Measurements from ENCODE around the gene IGLL1.

The IGLL1 gene

DNA sequence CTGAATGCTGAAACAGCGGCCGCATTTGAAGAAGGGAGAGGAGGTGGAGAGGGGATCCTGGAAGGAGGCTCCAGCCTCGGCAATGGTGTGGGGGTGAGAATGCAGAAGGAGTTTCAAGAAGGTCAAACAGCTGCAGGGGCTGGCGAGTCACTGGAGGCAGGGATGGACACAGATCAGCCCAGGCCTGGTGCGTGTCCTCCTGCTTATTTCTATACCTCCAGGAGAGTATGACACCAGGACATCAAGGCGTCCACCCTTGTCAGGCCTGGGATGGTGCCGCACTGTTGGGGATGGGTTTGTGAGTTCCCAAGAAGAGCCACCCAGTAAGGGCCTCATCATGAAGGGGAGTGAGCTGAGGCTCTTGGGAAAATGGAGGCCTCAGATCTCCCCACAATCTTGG, 23.1 kb downstream of the IGLL1 start:
- no peaks in the 10 kb centered on the region for H3K4me1 ChIP-seq (ENCODE audit: insufficient read depth, low read length)
- H3K9ac ChIP-seq (ENCODE audit: low read length) = no peak overlapping the region
- H3K27me3 ChIP-seq (ENCODE audit: control insufficient read depth in 1 of 2, insufficient read depth in 2 of 2, low read length in 2 of 2) = peaks cover 0 to 14% of the 10 kb centered on the region in 2 donors
- H3K27ac ChIP-seq (ENCODE audit: low read depth, low read length) = no peak overlapping the region
- no peaks in the 10 kb centered on the region for H3K9me3 ChIP-seq (ENCODE audit: low read length)
- H3K36me3 ChIP-seq (ENCODE audit: insufficient read depth, low read length) = no peaks in the 10 kb centered on the region
- no peak overlapping the region for H3K4me3 ChIP-seq (ENCODE audit: low read depth in 1 of 2, low read length in 2 of 2)

DNA sequence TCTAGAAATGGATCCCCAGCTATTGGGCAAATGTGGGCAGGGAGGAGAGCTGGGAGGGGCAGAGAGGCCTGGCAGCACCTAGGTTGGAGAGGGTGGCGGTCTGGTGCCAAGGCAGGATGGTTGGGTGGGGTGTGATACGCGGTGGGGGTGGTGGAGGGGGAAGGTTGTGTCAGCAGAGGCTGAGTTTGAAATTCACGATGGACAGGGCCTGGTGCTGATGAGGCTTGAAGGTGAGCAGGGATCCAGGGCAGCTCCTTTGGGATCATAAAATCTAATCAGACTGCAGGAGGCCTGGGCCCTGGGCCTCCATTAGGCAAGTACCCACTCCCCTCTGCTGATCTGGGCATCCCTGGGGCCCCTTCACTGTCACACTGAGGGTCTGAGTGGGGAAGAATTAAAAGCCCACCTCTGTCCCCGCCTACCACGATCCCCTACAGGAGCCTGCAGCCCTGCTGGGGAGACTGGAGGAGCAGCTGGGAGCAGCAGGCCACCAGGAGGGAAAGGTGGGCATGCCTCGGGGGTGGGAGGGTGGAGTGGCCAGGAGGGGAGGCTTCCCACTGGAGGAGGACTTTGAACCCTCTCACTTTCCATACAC, 24.0 kb downstream of the IGLL1 start:
- Histone ChIP-seq H3K27me3 (ENCODE audit: control insufficient read depth in 1 of 2, insufficient read depth in 2 of 2, low read length in 2 of 2) (peaks cover 0 to 11% of the 10 kb centered on the region in 2 donors), H3K36me3 (ENCODE audit: insufficient read depth, low read length) (no peaks in the 10 kb centered on the region)

DNA sequence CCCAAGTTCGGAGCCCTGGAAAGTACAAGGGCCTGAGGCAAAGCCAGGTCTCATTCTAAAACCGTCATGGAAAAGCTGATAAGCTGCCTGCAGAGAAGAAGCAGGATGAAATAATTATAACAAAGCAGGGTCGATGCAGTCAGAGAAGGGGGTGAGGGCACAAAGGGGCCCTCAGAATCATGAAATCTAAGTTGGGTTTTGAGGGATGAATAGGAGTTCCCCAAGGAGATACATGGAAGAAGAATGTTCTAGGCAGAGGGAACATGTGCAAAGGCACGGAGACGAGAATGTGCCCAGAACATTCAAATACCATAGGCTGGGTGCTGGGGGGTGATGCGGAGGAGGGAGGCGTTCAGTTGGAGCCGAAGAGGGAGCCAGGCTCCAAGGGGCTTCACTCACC, 25.0 kb downstream of the IGLL1 start:
- Histone ChIP-seq H3K4me3 (ENCODE audit: low read depth in 1 of 2, low read length in 2 of 2) (no peak overlapping the region), H3K36me3 (ENCODE audit: insufficient read depth, low read length) (no peaks in the 10 kb centered on the region), H3K4me1 (ENCODE audit: insufficient read depth, low read length) (no peaks in the 10 kb centered on the region), H3K9me3 (ENCODE audit: low read length) (no peaks in the 10 kb centered on the region), H3K9ac (ENCODE audit: low read length) (no peak overlapping the region), H3K27me3 (ENCODE audit: control insufficient read depth in 1 of 2, insufficient read depth in 2 of 2, low read length in 2 of 2) (peaks cover 0 to 9% of the 10 kb centered on the region in 2 donors), H3K27ac (ENCODE audit: low read depth, low read length) (no peak overlapping the region)

More for the DNA sequence above, 24.0 kb downstream of the IGLL1 start:
- no peak overlapping the region for H3K9ac ChIP-seq (ENCODE audit: low read length)
- no peak overlapping the region for H3K27ac ChIP-seq (ENCODE audit: low read depth, low read length)
- no peak overlapping the region for H3K4me3 ChIP-seq (ENCODE audit: low read depth in 1 of 2, low read length in 2 of 2)
- no peaks in the 10 kb centered on the region for H3K9me3 ChIP-seq (ENCODE audit: low read length)
- no peaks in the 10 kb centered on the region for H3K4me1 ChIP-seq (ENCODE audit: insufficient read depth, low read length)

DNA sequence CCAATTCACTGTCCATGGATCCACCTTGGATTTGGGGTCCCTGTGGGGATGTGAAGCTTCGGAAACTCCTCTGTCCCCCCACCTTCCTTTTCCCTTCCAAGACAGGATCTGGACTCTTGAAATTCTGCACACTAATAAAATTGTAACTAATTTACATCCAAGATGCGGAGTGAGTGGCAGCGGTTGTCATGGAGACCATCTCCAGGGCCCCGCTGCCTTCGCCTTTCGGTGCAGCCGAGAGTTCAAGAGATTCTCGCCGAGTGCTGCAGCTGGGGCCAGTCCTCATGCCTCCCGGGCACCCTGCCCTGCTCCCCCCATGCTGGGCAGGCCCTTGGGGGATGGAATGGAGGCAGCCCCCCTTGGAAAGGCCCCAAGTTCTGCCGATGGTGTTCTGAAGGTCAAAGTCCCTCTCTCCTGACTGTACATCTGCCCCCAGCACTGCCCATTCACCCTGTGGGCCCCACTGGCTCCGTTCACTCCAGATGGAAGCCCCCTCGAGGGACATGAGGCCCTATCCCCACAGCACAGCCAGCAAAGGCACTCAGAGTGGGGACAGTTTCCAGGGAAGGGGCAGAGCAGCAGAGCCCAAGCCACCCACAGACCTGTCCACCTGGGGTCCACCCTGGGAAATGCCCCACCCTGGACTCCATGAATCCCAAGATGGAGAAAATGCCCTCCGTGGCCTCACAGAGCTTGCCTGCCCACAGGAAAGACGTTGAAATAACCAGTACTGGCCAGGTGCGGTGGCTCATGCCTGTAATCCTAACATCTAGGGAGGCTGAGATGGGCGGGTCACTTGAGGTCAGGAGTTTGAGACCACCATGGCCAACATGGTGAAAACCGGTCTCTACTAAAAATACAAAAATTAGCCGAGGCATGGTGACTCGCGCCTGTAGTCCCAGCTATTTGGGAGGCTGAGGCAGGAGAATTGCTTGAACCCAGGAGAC, 25.9 kb downstream of the IGLL1 start:
- H3K27me3 ChIP-seq (ENCODE audit: control insufficient read depth in 1 of 2, insufficient read depth in 2 of 2, low read length in 2 of 2) = peaks cover 0 to 9% of the 10 kb centered on the region in 2 donors
- H3K9me3 ChIP-seq (ENCODE audit: low read length) = no peaks in the 10 kb centered on the region

DNA sequence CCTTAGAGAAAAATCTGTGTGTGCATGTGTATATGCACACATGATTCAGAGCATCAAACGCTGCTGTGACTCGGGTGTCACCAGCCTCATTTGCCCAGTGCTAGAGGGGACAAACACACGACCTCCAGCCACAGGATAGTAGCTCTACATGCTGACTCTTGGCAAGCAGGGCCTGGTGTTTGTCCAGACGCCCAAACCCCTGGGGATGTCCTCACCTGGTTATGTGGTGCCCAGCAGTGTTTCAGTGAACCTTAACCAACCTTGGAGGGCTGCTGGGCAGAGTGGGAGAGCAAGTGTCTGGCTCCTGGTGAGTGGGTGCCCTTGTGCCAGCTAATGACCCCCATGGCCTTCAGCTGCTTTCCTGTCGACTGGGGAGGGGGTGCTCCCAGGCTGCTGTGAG, 26.7 kb downstream of the IGLL1 start:
- Histone ChIP-seq H3K4me3 (ENCODE audit: low read depth in 1 of 2, low read length in 2 of 2) (no peak overlapping the region), H3K4me1 (ENCODE audit: insufficient read depth, low read length) (no peaks in the 10 kb centered on the region), H3K9ac (ENCODE audit: low read length) (no peak overlapping the region), H3K27me3 (ENCODE audit: control insufficient read depth in 1 of 2, insufficient read depth in 2 of 2, low read length in 2 of 2) (peaks cover 0 to 9% of the 10 kb centered on the region in 2 donors), H3K9me3 (ENCODE audit: low read length) (no peaks in the 10 kb centered on the region), H3K36me3 (ENCODE audit: insufficient read depth, low read length) (no peaks in the 10 kb centered on the region), H3K27ac (ENCODE audit: low read depth, low read length) (no peak overlapping the region)

More for the DNA sequence above, 25.9 kb downstream of the IGLL1 start:
- Histone ChIP-seq H3K9ac (ENCODE audit: low read length) (no peak overlapping the region), H3K4me1 (ENCODE audit: insufficient read depth, low read length) (no peaks in the 10 kb centered on the region), H3K4me3 (ENCODE audit: low read depth in 1 of 2, low read length in 2 of 2) (no peak overlapping the region), H3K27ac (ENCODE audit: low read depth, low read length) (no peak overlapping the region), H3K36me3 (ENCODE audit: insufficient read depth, low read length) (no peaks in the 10 kb centered on the region)

DNA sequence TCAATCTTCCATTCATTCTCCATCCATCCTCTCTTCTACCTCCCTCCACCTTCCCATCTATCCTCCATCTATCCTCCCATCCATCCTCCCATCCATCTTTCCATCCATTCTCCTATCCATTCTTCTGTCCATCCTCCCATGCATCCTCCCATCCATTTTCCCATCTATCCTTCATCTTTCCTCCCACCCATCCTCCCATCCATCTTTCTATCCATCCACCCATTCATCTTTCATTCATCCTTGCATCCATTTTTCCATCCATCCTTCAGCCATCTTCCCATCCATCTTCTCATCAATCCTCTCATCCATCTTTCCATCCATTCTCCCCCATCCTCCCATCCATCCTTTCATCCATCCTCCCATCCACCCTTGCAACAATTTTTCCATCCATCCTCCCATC, 27.5 kb downstream of the IGLL1 start:
- no peak overlapping the region for H3K27ac ChIP-seq (ENCODE audit: low read depth, low read length)
- no peaks in the 10 kb centered on the region for H3K9me3 ChIP-seq (ENCODE audit: low read length)
- no peak overlapping the region for H3K4me3 ChIP-seq (ENCODE audit: low read depth in 1 of 2, low read length in 2 of 2)
- peaks cover 0 to 9% of the 10 kb centered on the region in 2 donors for H3K27me3 ChIP-seq (ENCODE audit: control insufficient read depth in 1 of 2, insufficient read depth in 2 of 2, low read length in 2 of 2)
- H3K4me1 ChIP-seq (ENCODE audit: insufficient read depth, low read length) = no peaks in the 10 kb centered on the region
- H3K9ac ChIP-seq (ENCODE audit: low read length) = no peak overlapping the region
- H3K36me3 ChIP-seq (ENCODE audit: insufficient read depth, low read length) = no peaks in the 10 kb centered on the region

DNA sequence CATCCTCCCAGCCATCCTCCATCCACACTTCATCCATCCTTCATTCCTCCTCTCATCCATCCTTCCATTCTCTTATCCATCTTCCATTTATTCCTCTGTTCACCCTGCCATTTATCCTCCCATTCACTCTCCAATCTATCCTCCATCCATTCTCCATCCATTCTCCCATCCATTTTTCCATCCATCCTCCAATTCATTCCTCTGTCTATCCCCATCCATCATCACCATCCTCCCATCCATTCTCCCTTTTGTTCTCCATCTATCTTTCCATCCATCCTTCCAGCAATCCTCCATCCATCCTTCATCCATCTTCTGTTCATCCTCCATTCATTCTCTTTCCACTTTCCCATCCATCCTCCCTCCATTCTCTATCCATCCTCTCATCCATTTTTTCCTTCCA, 28.7 kb downstream of the IGLL1 start:
- no peaks in the 10 kb centered on the region for H3K9me3 ChIP-seq (ENCODE audit: low read length)
- H3K27me3 ChIP-seq (ENCODE audit: control insufficient read depth in 1 of 2, insufficient read depth in 2 of 2, low read length in 2 of 2) = peaks cover 0 to 5% of the 10 kb centered on the region in 2 donors
- no peak overlapping the region for H3K4me3 ChIP-seq (ENCODE audit: low read depth in 1 of 2, low read length in 2 of 2)
- no peaks in the 10 kb centered on the region for H3K36me3 ChIP-seq (ENCODE audit: insufficient read depth, low read length)
- H3K27ac ChIP-seq (ENCODE audit: low read depth, low read length) = no peak overlapping the region
- H3K4me1 ChIP-seq (ENCODE audit: insufficient read depth, low read length) = no peaks in the 10 kb centered on the region
- H3K9ac ChIP-seq (ENCODE audit: low read length) = no peak overlapping the region

DNA sequence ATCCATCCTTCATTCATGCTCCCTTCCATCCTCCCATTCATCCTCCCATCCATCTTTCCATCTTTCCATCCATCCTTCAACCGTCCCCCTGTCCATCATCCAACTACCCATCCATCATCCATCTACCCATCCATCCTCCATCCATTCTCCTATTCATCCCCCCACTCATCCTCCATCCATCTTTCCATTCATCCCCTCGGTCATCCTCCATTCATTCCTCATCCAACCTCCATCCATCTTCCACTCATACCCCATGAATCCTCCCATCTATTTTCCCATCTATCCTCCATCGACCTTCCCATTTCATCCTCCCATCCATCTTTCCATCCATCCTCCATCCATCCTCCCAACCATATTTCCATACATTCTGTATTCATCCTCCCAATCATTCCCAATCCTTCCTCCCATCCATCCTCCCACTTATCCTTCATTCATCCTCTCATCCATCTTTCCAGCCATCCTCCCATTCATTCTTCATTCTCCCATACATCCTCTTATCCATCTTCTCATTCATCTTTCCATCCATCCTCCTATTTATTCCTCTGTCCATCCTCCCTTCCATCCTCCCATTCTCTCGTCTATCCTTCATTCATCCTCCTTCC, 29.9 kb downstream of the IGLL1 start:
- H3K36me3 ChIP-seq (ENCODE audit: insufficient read depth, low read length) = no peaks in the 10 kb centered on the region
- no peaks in the 10 kb centered on the region for H3K9me3 ChIP-seq (ENCODE audit: low read length)
- no peaks in the 10 kb centered on the region for H3K27me3 ChIP-seq (ENCODE audit: control insufficient read depth in 1 of 2, insufficient read depth in 2 of 2, low read length in 2 of 2)
- no peak overlapping the region for H3K27ac ChIP-seq (ENCODE audit: low read depth, low read length)
- no peak overlapping the region for H3K9ac ChIP-seq (ENCODE audit: low read length)
- no peak overlapping the region for H3K4me3 ChIP-seq (ENCODE audit: low read depth in 1 of 2, low read length in 2 of 2)
- H3K4me1 ChIP-seq (ENCODE audit: insufficient read depth, low read length) = no peaks in the 10 kb centered on the region

DNA sequence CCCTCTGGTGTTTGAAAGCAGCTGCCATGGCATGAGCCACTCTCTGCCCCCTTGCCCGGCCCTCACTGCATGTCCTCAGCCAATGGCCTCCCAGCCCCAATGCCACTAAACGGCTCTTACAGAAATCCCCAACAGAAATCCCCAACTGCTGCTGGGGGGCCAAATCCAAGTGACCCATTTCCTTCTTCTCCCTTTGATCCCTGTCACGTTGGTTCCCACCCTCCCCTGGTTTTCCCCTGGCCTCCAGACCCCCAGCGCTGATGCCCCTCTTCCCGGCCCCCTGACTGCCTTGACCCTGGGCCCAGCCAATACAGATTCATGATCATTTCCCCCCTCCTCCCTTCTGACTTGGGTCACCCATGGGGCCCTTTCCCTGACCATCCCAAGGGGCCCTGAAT, 30.9 kb downstream of the IGLL1 start:
- H3K27ac ChIP-seq (ENCODE audit: low read depth, low read length) = no peak overlapping the region
- no peaks in the 10 kb centered on the region for H3K9me3 ChIP-seq (ENCODE audit: low read length)
- H3K36me3 ChIP-seq (ENCODE audit: insufficient read depth, low read length) = no peaks in the 10 kb centered on the region
- no peaks in the 10 kb centered on the region for H3K4me1 ChIP-seq (ENCODE audit: insufficient read depth, low read length)
- no peaks in the 10 kb centered on the region for H3K27me3 ChIP-seq (ENCODE audit: control insufficient read depth in 1 of 2, insufficient read depth in 2 of 2, low read length in 2 of 2)
- no peak overlapping the region for H3K9ac ChIP-seq (ENCODE audit: low read length)
- no peak overlapping the region for H3K4me3 ChIP-seq (ENCODE audit: low read depth in 1 of 2, low read length in 2 of 2)

DNA sequence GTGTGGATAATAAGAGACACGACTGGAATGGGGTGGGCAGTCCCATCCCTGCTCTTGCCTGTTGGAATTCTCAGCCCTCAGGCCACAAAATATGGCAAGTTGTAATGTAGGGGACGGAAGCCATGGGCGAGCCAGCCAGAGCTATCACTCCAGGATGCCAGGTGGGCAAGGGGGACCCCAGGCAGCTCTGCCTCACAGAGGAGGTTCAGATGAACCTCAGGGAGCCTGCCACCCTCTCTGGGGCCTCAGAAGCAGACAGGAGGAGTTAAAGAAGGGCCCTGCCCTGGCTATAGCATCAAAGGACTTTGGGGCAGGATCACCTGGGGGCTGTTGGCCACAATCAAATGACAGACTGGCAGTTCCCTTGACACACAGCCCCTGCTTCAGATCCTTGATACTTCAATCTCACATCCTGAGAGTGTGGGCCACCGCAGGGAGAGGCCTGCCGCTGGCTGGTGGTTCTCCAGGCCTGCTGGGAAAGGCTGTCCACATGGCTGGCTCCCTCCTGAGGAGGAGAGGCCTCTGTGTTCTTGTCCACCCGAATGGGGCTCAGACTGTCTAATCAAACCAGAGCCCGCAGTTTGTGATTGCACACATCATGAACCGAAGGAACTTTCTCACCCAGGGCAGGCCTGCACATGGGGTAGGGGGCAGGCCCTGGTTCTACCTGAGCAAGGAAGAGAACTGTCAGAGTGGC, 31.4 kb downstream of the IGLL1 start:
- Histone ChIP-seq H3K4me3 (ENCODE audit: low read depth in 1 of 2, low read length in 2 of 2) (no peak overlapping the region), H3K9me3 (ENCODE audit: low read length) (no peaks in the 10 kb centered on the region), H3K9ac (ENCODE audit: low read length) (no peak overlapping the region), H3K27me3 (ENCODE audit: control insufficient read depth in 1 of 2, insufficient read depth in 2 of 2, low read length in 2 of 2) (no peaks in the 10 kb centered on the region), H3K4me1 (ENCODE audit: insufficient read depth, low read length) (no peaks in the 10 kb centered on the region), H3K27ac (ENCODE audit: low read depth, low read length) (no peak overlapping the region), H3K36me3 (ENCODE audit: insufficient read depth, low read length) (no peaks in the 10 kb centered on the region)

DNA sequence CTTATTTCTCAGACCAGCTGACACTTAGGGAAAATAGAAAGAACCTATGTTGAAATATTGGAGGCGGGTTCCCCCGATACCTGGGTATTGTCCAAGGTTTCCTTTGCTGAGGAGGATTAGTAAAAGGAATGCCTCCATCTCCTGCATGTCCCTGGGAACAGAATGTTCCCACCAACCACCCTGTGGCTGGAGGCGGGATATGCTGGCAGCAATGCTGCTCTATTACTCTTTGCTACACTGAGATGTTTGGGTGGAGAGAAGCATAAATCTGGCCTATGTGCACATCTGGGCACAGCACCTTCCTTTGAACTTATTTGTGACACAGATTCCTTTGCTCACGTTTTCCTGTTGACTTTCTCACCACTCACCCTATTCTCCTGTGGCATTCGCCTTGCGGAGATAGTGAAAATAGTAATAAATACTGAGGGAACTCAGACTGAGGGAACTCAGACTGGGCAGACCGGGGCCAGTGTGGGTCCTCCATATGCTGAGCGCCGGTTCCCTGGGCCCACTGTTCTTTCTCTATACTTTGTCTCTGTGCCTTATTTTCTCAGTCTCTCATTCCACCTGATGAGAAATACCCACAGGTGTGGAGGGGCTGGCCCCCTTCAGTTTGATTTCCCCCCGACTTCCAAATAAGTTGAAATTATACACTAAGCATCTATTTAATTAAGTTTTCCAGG, 32.1 kb downstream of the IGLL1 start:
- Histone ChIP-seq H3K4me3 (ENCODE audit: low read depth in 1 of 2, low read length in 2 of 2) (no peak overlapping the region), H3K27ac (ENCODE audit: low read depth, low read length) (no peak overlapping the region), H3K36me3 (ENCODE audit: insufficient read depth, low read length) (no peaks in the 10 kb centered on the region), H3K27me3 (ENCODE audit: control insufficient read depth in 1 of 2, insufficient read depth in 2 of 2, low read length in 2 of 2) (no peaks in the 10 kb centered on the region), H3K4me1 (ENCODE audit: insufficient read depth, low read length) (no peaks in the 10 kb centered on the region), H3K9me3 (ENCODE audit: low read length) (no peaks in the 10 kb centered on the region), H3K9ac (ENCODE audit: low read length) (no peak overlapping the region)

Measured in muscle layer of colon (tissue), 2 donors.